Activated naive CD8-positive, alpha-beta T cell treated with anti-CD3 and anti-CD28 coated beads, Interleukin-2, amount 10 ng/mL, durations not matched to agents 7 days and 5 days (primary cell): ENCODE measurements around the gene RNF152. TPM values are rescaled to one million over a fixed set of nuclear protein-coding genes. Genes with fewer than 3 reads are reported as not detected.
A peak's percentile ranks its signal among the peaks of the same experiment; 100 is the strongest.

Source experiments
- ATAC-seq: fragments of 150-1000 bp; cut with Tn5 transposase; one replicate; pipeline ENCODE4 v1.10.0; 2021; ENCODE audit warnings: low read depth, moderate library complexity
- POLR2A ChIA-PET: fragments of 350-600 bp; sonication (Branson Sonifier 250); formaldehyde crosslinking; loops from one replicate; lab custom pipeline; 2021; ENCODE audit warnings: antibody characterized with exemption; lab: Charles Lee
- DNase-seq: peaks from one replicate; pipeline ENCODE4 v3.0.0; 2021
- H3K27ac Mint-ChIP-seq: one replicate; pipeline ENCODE4 v1.8.0; 2022; ENCODE audit warnings: mild to moderate bottlenecking, mixed read lengths
- H3K27me3 Mint-ChIP-seq: one replicate; pipeline ENCODE4 v1.8.0; 2022; ENCODE audit warnings: mild to moderate bottlenecking, moderate library complexity, mixed read lengths
- H3K36me3 Mint-ChIP-seq: one replicate; pipeline ENCODE4 v1.8.0; 2021; ENCODE audit warnings: mild to moderate bottlenecking, mixed read lengths
- H3K4me1 Mint-ChIP-seq: one replicate; pipeline ENCODE4 v1.8.0; 2021; ENCODE audit warnings: mixed read lengths
- H3K4me3 Mint-ChIP-seq: one replicate; pipeline ENCODE4 v1.8.0; 2022; ENCODE audit warnings: mild to moderate bottlenecking, moderate library complexity, mixed read lengths
- H3K9me3 Mint-ChIP-seq: one replicate; pipeline ENCODE4 v1.8.0; 2021; ENCODE audit warnings: mixed read lengths
- total RNA-seq, 2 experiments: library from RNA; stranded (reverse); gene quantifications; one replicate each; pipeline ENCODE4 v1.2.3, GENCODE V29; 2021

The RNF152 gene
- total RNA-seq, 2 experiments from 2014 or later: 0.17 to 0.23 TPM

- ATAC-seq (no peak), DNase-seq (no peak)
- H3K27me3 Mint-ChIP-seq: peaks cover 36% of the 10 kb centered on the region
- H3K4me3 Mint-ChIP-seq: no peak overlapping the region
- H3K4me1 Mint-ChIP-seq: no peaks in the 10 kb centered on the region
- no peaks in the 10 kb centered on the region for H3K36me3 Mint-ChIP-seq
- H3K9me3 Mint-ChIP-seq: no peaks in the 10 kb centered on the region
- POLR2A ChIA-PET: no interaction called here
- no peak overlapping the region for H3K27ac Mint-ChIP-seq
Measured at GRCh38 chr18:61910101-61910500, 17.3 kb upstream of the RNF152 start.

GRCh38 chr18:61908661-61909060 is 15.9 kb upstream of the RNF152 start:
- Mint-ChIP-seq H3K4me3 (no peak overlapping the region), H3K4me1 (no peaks in the 10 kb centered on the region), H3K36me3 (no peaks in the 10 kb centered on the region), H3K27me3 (peaks cover 34% of the 10 kb centered on the region), H3K9me3 (no peaks in the 10 kb centered on the region), H3K27ac (no peak overlapping the region)
- no peak for DNase-seq
- ATAC-seq: no peak
- POLR2A ChIA-PET: no interaction called here

GRCh38 chr18:61901323-61901986 is 8.6 kb upstream of the RNF152 start:
- POLR2A ChIA-PET: no interaction called here
- DNase-seq: peak; percentile 34
- no peaks in the 10 kb centered on the region for H3K4me1 Mint-ChIP-seq
- H3K9me3 Mint-ChIP-seq: no peaks in the 10 kb centered on the region
- H3K27ac Mint-ChIP-seq: no peak overlapping the region
- no peaks in the 10 kb centered on the region for H3K36me3 Mint-ChIP-seq
- ATAC-seq: peak; percentile 60
- H3K27me3 Mint-ChIP-seq: peaks cover 47% of the 10 kb centered on the region
- H3K4me3 Mint-ChIP-seq: no peak overlapping the region

GRCh38 chr18:61900504-61901281 is 7.9 kb upstream of the RNF152 start:
- H3K4me1 Mint-ChIP-seq: no peaks in the 10 kb centered on the region
- peaks cover 46% of the 10 kb centered on the region for H3K27me3 Mint-ChIP-seq
- DNase-seq: no peak
- no peak for ATAC-seq
- no peak overlapping the region for H3K27ac Mint-ChIP-seq
- POLR2A ChIA-PET: no interaction called here
- H3K36me3 Mint-ChIP-seq: no peaks in the 10 kb centered on the region
- H3K9me3 Mint-ChIP-seq: no peaks in the 10 kb centered on the region
- no peak overlapping the region for H3K4me3 Mint-ChIP-seq

- Mint-ChIP-seq H3K27ac (no peak overlapping the region), H3K27me3 (peaks cover 47% of the 10 kb centered on the region), H3K36me3 (no peaks in the 10 kb centered on the region), H3K4me3 (no peak overlapping the region), H3K4me1 (peaks cover 2% of the 10 kb centered on the region), H3K9me3 (no peaks in the 10 kb centered on the region)
- DNase-seq (no peak), ATAC-seq (no peak)
- POLR2A ChIA-PET: no interaction called here
Measured at GRCh38 chr18:61898640-61899101, 5.9 kb upstream of the RNF152 start.

- Mint-ChIP-seq H3K9me3 (no peaks in the 10 kb centered on the region), H3K4me1 (peaks cover 5% of the 10 kb centered on the region), H3K27me3 (peaks cover 53% of the 10 kb centered on the region), H3K27ac (no peak overlapping the region), H3K36me3 (no peaks in the 10 kb centered on the region), H3K4me3 (no peak overlapping the region)
- no peak for DNase-seq
- ATAC-seq: no peak
- POLR2A ChIA-PET: no interaction called here
Measured at GRCh38 chr18:61896757-61897156, 4.0 kb upstream of the RNF152 start.

- no peaks in the 10 kb centered on the region for H3K36me3 Mint-ChIP-seq
- no peak overlapping the region for H3K4me3 Mint-ChIP-seq
- DNase-seq (no peak), ATAC-seq (no peak)
- H3K27me3 Mint-ChIP-seq: peaks cover 57% of the 10 kb centered on the region
- POLR2A ChIA-PET: no interaction called here
- H3K9me3 Mint-ChIP-seq: no peaks in the 10 kb centered on the region
- H3K4me1 Mint-ChIP-seq: peaks cover 5% of the 10 kb centered on the region
- no peak overlapping the region for H3K27ac Mint-ChIP-seq
Measured at GRCh38 chr18:61896118-61896517, 3.3 kb upstream of the RNF152 start.

GRCh38 chr18:61894751-61895524 is 2.1 kb upstream of the RNF152 start:
- Mint-ChIP-seq H3K9me3 (no peaks in the 10 kb centered on the region), H3K4me3 (peak overlapping the region; percentile 76), H3K4me1 (peaks cover 5% of the 10 kb centered on the region), H3K36me3 (no peaks in the 10 kb centered on the region), H3K27ac (no peak overlapping the region), H3K27me3 (peaks cover 59% of the 10 kb centered on the region)
- ATAC-seq: no peak
- peak; percentile 32 for DNase-seq
- POLR2A ChIA-PET: interaction anchor here (0.6 to 1.0 kb wide), 2 partner anchors 47 to 251 kb away, joined by 3 to 4 read pairs; no protein-coding TSS in a partner anchor

- H3K36me3 Mint-ChIP-seq: no peaks in the 10 kb centered on the region
- peak overlapping the region; percentile 80 for H3K4me3 Mint-ChIP-seq
- ATAC-seq (peak; percentile 85), DNase-seq (peak; percentile 73)
- POLR2A ChIA-PET: interaction anchor here (1.0 kb wide), 1 partner anchor 48 kb away, joined by 3 read pairs; no protein-coding TSS in a partner anchor
- peaks cover 6% of the 10 kb centered on the region for H3K4me1 Mint-ChIP-seq
- H3K27ac Mint-ChIP-seq: peak overlapping the region; percentile 68
- no peaks in the 10 kb centered on the region for H3K9me3 Mint-ChIP-seq
- H3K27me3 Mint-ChIP-seq: peaks cover 59% of the 10 kb centered on the region
Measured at GRCh38 chr18:61893971-61894750, 1.4 kb upstream of the RNF152 start.

- no peak for ATAC-seq
- Mint-ChIP-seq H3K9me3 (no peaks in the 10 kb centered on the region), H3K4me1 (peaks cover 6% of the 10 kb centered on the region), H3K36me3 (no peaks in the 10 kb centered on the region), H3K27ac (no peak overlapping the region), H3K27me3 (peaks cover 52% of the 10 kb centered on the region), H3K4me3 (peak overlapping the region; percentile 80)
- peak; percentile 45 for DNase-seq
- POLR2A ChIA-PET: no interaction called here
Measured at GRCh38 chr18:61893309-61893970, 633 bp upstream of the RNF152 start.

- POLR2A ChIA-PET: no interaction called here
- Mint-ChIP-seq H3K27ac (no peak overlapping the region), H3K27me3 (peaks cover 42% of the 10 kb centered on the region), H3K4me1 (peaks cover 10% of the 10 kb centered on the region), H3K9me3 (no peaks in the 10 kb centered on the region), H3K4me3 (no peak overlapping the region), H3K36me3 (no peaks in the 10 kb centered on the region)
- DNase-seq: no peak
- ATAC-seq: no peak
Measured at GRCh38 chr18:61891894-61892293, 913 bp downstream of the RNF152 start.

- DNase-seq: no peak
- no peaks in the 10 kb centered on the region for H3K9me3 Mint-ChIP-seq
- peaks cover 10% of the 10 kb centered on the region for H3K4me1 Mint-ChIP-seq
- POLR2A ChIA-PET: no interaction called here
- H3K4me3 Mint-ChIP-seq: no peak overlapping the region
- H3K27ac Mint-ChIP-seq: no peak overlapping the region
- H3K36me3 Mint-ChIP-seq: no peaks in the 10 kb centered on the region
- no peak for ATAC-seq
- H3K27me3 Mint-ChIP-seq: peaks cover 36% of the 10 kb centered on the region
Measured at GRCh38 chr18:61891271-61891670, 1.5 kb downstream of the RNF152 start.
